Naive thymus-derived CD8-positive, alpha-beta T cell (primary cell): ENCODE data around the gene MEF2D. TPM values are rescaled to one million over a fixed set of nuclear protein-coding genes. Genes with fewer than 3 reads are reported as not detected.

Experiments used
- ATAC-seq, 2 donors: fragments of 150-1000 bp; cut with Tn5 transposase in 1 of 2; sonication (Bioruptor Pico), chemical (Tn5 transposase) in 1 of 2; 1 replicate in 1 of 2; 2 replicates in 1 of 2; pipeline ENCODE4 v1.10.0; 2021; ENCODE audit warnings: mild to moderate bottlenecking in 2 of 2, moderate library complexity in 2 of 2
- POLR2A ChIA-PET: fragments of 350-600 bp; sonication (Branson Sonifier 250); formaldehyde crosslinking; loops from one replicate; lab custom pipeline; 2021; ENCODE audit warnings: antibody characterized with exemption; lab: Charles Lee
- DNase-seq, 10 donors: peaks; one replicate each; pipeline versions ENCODE4 v3.0.0 to v3.0.0-alpha.2; 2020 to 2022
- H3K27ac Mint-ChIP-seq, 10 donors: one replicate each; pipeline ENCODE4 v1.8.0; 2020 to 2022; ENCODE audit warnings: mild to moderate bottlenecking in 10 of 10, mixed read lengths in 10 of 10, moderate library complexity in 4 of 10, inconsistent platforms in 1 of 10
- H3K27me3 Mint-ChIP-seq, 5 donors: one replicate each; pipeline ENCODE4 v1.8.0; 2021 to 2022; ENCODE audit warnings: mixed read lengths in 5 of 5
- H3K36me3 Mint-ChIP-seq, 3 donors: one replicate each; pipeline ENCODE4 v1.8.0; 2020 to 2022; ENCODE audit warnings: mixed read lengths in 3 of 3, mild to moderate bottlenecking in 2 of 3, inconsistent platforms in 1 of 3
- H3K4me1 Mint-ChIP-seq, 4 donors: one replicate each; pipeline ENCODE4 v1.8.0; 2021 to 2022; ENCODE audit warnings: mixed read lengths in 4 of 4
- H3K4me3 Mint-ChIP-seq, 10 donors: one replicate each; pipeline ENCODE4 v1.8.0; 2020 to 2022; ENCODE audit warnings: mild to moderate bottlenecking in 10 of 10, mixed read lengths in 10 of 10, moderate library complexity in 6 of 10, inconsistent platforms in 1 of 10
- H3K9me3 Mint-ChIP-seq, 9 donors: one replicate each; pipeline ENCODE4 v1.8.0; 2020 to 2022; ENCODE audit warnings: mixed read lengths in 9 of 9, mild to moderate bottlenecking in 3 of 9, inconsistent platforms in 1 of 9, moderate library complexity in 1 of 9
- polyA plus RNA-seq, 3 donors: library from polyadenylated mRNA; unstranded; fragments of 300-500 nt; fragmentation: Illumina TruSeq; gene quantifications; one replicate each; pipeline ENCODE4 v1.2.3, GENCODE V29; 2021
- total RNA-seq, 8 experiments: library from RNA in 2 of 8; stranded (reverse) in 2 of 8; gene quantifications; one replicate each; pipeline ENCODE4 v1.2.3 and lab custom pipeline; 2021 to 2026

MEF2D gene
- total and polyA plus RNA-seq, 5 experiments from 2014 or later: 6.4 to 73.2 (median 12.6) TPM

GRCh38 chr1:156523801-156524480 is 23.4 kb upstream of the MEF2D start:
- Mint-ChIP-seq H3K4me3 (peak overlapping the region in 9 of 10 donors; percentile 64 to 82 (median 76)), H3K36me3 (no peaks in the 10 kb centered on the region)

GRCh38 chr1:156522443-156522970 is 21.9 kb upstream of the MEF2D start:
- peaks cover 22 to 32% (median 30%) of the 10 kb centered on the region in 4 donors for H3K4me1 Mint-ChIP-seq
- no peaks in the 10 kb centered on the region for H3K9me3 Mint-ChIP-seq
- no peaks in the 10 kb centered on the region for H3K36me3 Mint-ChIP-seq
- POLR2A ChIA-PET: interaction anchor here (0.8 to 1.2 kb wide), 2 partner anchors 18 to 22 kb away, joined by 3 to 4 read pairs; partner anchors contain the start of gene MEF2D
- H3K27ac Mint-ChIP-seq: no peak overlapping the region
- H3K4me3 Mint-ChIP-seq: no peak overlapping the region
- no peak for DNase-seq
- no peak for ATAC-seq
- no peaks in the 10 kb centered on the region for H3K27me3 Mint-ChIP-seq

More at GRCh38 chr1:156523801-156524480, 23.4 kb upstream of the MEF2D start:
- POLR2A ChIA-PET: interaction anchor here (0.9 to 3.0 kb wide), 4 partner anchors 15 to 32 kb away, joined by 3 to 34 read pairs (median 12); partner anchors contain the start of gene MEF2D
- Mint-ChIP-seq H3K27ac (peak overlapping the region in 9 of 10 donors; percentile 51 to 89 (median 79)), H3K27me3 (no peaks in the 10 kb centered on the region), H3K9me3 (no peaks in the 10 kb centered on the region), H3K4me1 (peaks cover 29 to 46% (median 45%) of the 10 kb centered on the region in 4 donors)
- ATAC-seq (peak in 1 of 2 donors; percentile 33), DNase-seq (no peak)

- Mint-ChIP-seq H3K9me3 (no peaks in the 10 kb centered on the region), H3K4me1 (peaks cover 0 to 2% (median 0%) of the 10 kb centered on the region in 4 donors), H3K36me3 (no peaks in the 10 kb centered on the region), H3K4me3 (no peak overlapping the region), H3K27me3 (no peaks in the 10 kb centered on the region), H3K27ac (no peak overlapping the region)
- DNase-seq: no peak
- ATAC-seq: no peak
- POLR2A ChIA-PET: interaction anchor here (0.6 to 5.1 kb wide), 5 partner anchors 13 to 96 kb away, joined by 3 to 21 read pairs (median 4); no protein-coding TSS in a partner anchor
Observed at GRCh38 chr1:156517748-156518147, 17.2 kb upstream of the MEF2D start.

GRCh38 chr1:156516821-156517220 is 16.2 kb upstream of the MEF2D start:
- Mint-ChIP-seq H3K4me3 (no peak overlapping the region), H3K4me1 (peaks cover 0 to 6% (median 5%) of the 10 kb centered on the region in 4 donors), H3K9me3 (no peaks in the 10 kb centered on the region), H3K27me3 (no peaks in the 10 kb centered on the region), H3K36me3 (no peaks in the 10 kb centered on the region), H3K27ac (no peak overlapping the region)
- POLR2A ChIA-PET: interaction anchor here (0.5 to 5.1 kb wide), 3 partner anchors 12 to 423 kb away, joined by 3 to 21 read pairs (median 16); partner anchors contain the start of gene MEF2D
- DNase-seq (no peak), ATAC-seq (no peak)

GRCh38 chr1:156515956-156516355 is 15.4 kb upstream of the MEF2D start:
- H3K4me3 Mint-ChIP-seq: no peak overlapping the region
- H3K9me3 Mint-ChIP-seq: no peaks in the 10 kb centered on the region
- no peak for ATAC-seq
- POLR2A ChIA-PET: interaction anchor here (3.2 to 5.1 kb wide), 2 partner anchors 11 to 15 kb away, joined by 16 to 21 read pairs; partner anchors contain the start of gene MEF2D
- no peaks in the 10 kb centered on the region for H3K27me3 Mint-ChIP-seq
- no peak for DNase-seq
- H3K27ac Mint-ChIP-seq: peak overlapping the region in 2 of 10 donors; percentile 64 to 68
- peaks cover 0 to 9% (median 7%) of the 10 kb centered on the region in 4 donors for H3K4me1 Mint-ChIP-seq
- H3K36me3 Mint-ChIP-seq: no peaks in the 10 kb centered on the region

GRCh38 chr1:156513185-156513584 is 12.6 kb upstream of the MEF2D start:
- ATAC-seq: no peak
- Mint-ChIP-seq H3K9me3 (no peaks in the 10 kb centered on the region), H3K27ac (no peak overlapping the region), H3K36me3 (no peaks in the 10 kb centered on the region), H3K27me3 (no peaks in the 10 kb centered on the region), H3K4me3 (no peak overlapping the region), H3K4me1 (peaks cover 11 to 30% (median 27%) of the 10 kb centered on the region in 4 donors)
- peak in 1 of 10 donors; percentile 43 for DNase-seq
- POLR2A ChIA-PET: interaction anchor here (5.1 kb wide), 1 partner anchor 8 kb away, joined by 21 read pairs; no protein-coding TSS in a partner anchor

- Mint-ChIP-seq H3K9me3 (no peaks in the 10 kb centered on the region), H3K27me3 (no peaks in the 10 kb centered on the region), H3K27ac (no peak overlapping the region), H3K4me1 (peaks cover 15 to 40% (median 38%) of the 10 kb centered on the region in 4 donors), H3K36me3 (no peaks in the 10 kb centered on the region), H3K4me3 (no peak overlapping the region)
- DNase-seq: no peak
- no peak for ATAC-seq
- POLR2A ChIA-PET: no interaction called here
Observed at GRCh38 chr1:156511644-156512043, 11.1 kb upstream of the MEF2D start.

GRCh38 chr1:156510709-156511108 is 10.1 kb upstream of the MEF2D start:
- peak in 1 of 10 donors; percentile 27 for DNase-seq
- ATAC-seq: no peak
- no peak overlapping the region for H3K4me3 Mint-ChIP-seq
- peak overlapping the region in 7 of 10 donors; percentile 19 to 84 (median 36) for H3K27ac Mint-ChIP-seq
- H3K36me3 Mint-ChIP-seq: no peaks in the 10 kb centered on the region
- no peaks in the 10 kb centered on the region for H3K9me3 Mint-ChIP-seq
- POLR2A ChIA-PET: interaction anchor here (1.0 to 2.2 kb wide), 2 partner anchors 10 to 14 kb away, joined by 3 to 11 read pairs; partner anchors contain the start of gene MEF2D
- peaks cover 15 to 49% (median 47%) of the 10 kb centered on the region in 4 donors for H3K4me1 Mint-ChIP-seq
- no peaks in the 10 kb centered on the region for H3K27me3 Mint-ChIP-seq

- H3K27ac Mint-ChIP-seq: peak overlapping the region; percentile 63 to 99 (median 95)
- ATAC-seq (no peak), DNase-seq (peak in 1 of 10 donors; percentile 52)
- H3K4me1 Mint-ChIP-seq: peaks cover 20 to 59% (median 57%) of the 10 kb centered on the region in 4 donors
- POLR2A ChIA-PET: interaction anchor here (1.0 to 3.7 kb wide), 8 partner anchors 9 to 82 kb away, joined by 3 to 11 read pairs (median 6); partner anchors contain the start of genes MEF2D and NAXE
- no peak overlapping the region for H3K4me3 Mint-ChIP-seq
- H3K27me3 Mint-ChIP-seq: peaks cover 0 to 5% (median 0%) of the 10 kb centered on the region in 5 donors
- no peaks in the 10 kb centered on the region for H3K36me3 Mint-ChIP-seq
- no peaks in the 10 kb centered on the region for H3K9me3 Mint-ChIP-seq
Observed at GRCh38 chr1:156509424-156510034, 9.0 kb upstream of the MEF2D start.

GRCh38 chr1:156508955-156509234 is 8.3 kb upstream of the MEF2D start:
- DNase-seq: no peak
- Mint-ChIP-seq H3K9me3 (no peaks in the 10 kb centered on the region), H3K27me3 (peaks cover 0 to 5% (median 0%) of the 10 kb centered on the region in 5 donors), H3K36me3 (no peaks in the 10 kb centered on the region), H3K4me1 (peaks cover 27 to 66% (median 63%) of the 10 kb centered on the region in 4 donors), H3K27ac (peak overlapping the region; percentile 53 to 99 (median 96)), H3K4me3 (peak overlapping the region in 5 of 10 donors; percentile 10 to 78 (median 36))
- no peak for ATAC-seq
- POLR2A ChIA-PET: interaction anchor here (1.0 to 3.7 kb wide), 10 partner anchors 8 to 83 kb away, joined by 4 to 17 read pairs (median 6); partner anchors contain the start of genes MEF2D and NAXE

- H3K27ac Mint-ChIP-seq: peak overlapping the region; percentile 87 to 99 (median 96)
Observed at GRCh38 chr1:156508205-156508954, 7.8 kb upstream of the MEF2D start.

More at GRCh38 chr1:156508205-156508954, 7.8 kb upstream of the MEF2D start:
- POLR2A ChIA-PET: interaction anchor here (0.8 to 3.7 kb wide), 11 partner anchors 8 to 100 kb away, joined by 3 to 17 read pairs (median 5); partner anchors contain the start of genes MEF2D and NAXE
- Mint-ChIP-seq H3K4me3 (peak overlapping the region; percentile 51 to 84 (median 75)), H3K9me3 (no peaks in the 10 kb centered on the region), H3K4me1 (peaks cover 30 to 71% (median 68%) of the 10 kb centered on the region in 4 donors), H3K36me3 (no peaks in the 10 kb centered on the region), H3K27me3 (peaks cover 0 to 5% (median 0%) of the 10 kb centered on the region in 5 donors)
- no peak for ATAC-seq
- DNase-seq: peak in 2 of 10 donors; percentile 47 to 60
